Tibial artery (tissue), 4 donors: ENCODE results near the gene CCDC137.
A peak's percentile ranks its signal among the peaks of the same experiment; 100 is the strongest.

Experiments
- DNase-seq, 2 donors: peaks; one replicate each; pipeline ENCODE4 v3.0.0-alpha.2; 2019
- H3K27ac ChIP-seq, 2 donors: fragments of 200-600 bp; sonication (generic) in 1 of 2; 1 replicate in 1 of 2; 2 replicates in 1 of 2; pipeline ENCODE4 v1.5.1; 2018 to 2019; ENCODE audit warnings: mild to moderate bottlenecking in 1 of 2
- H3K27me3 ChIP-seq, 2 donors: fragments of 200-600 bp; sonication (generic) in 1 of 2; one replicate each; pipeline versions ENCODE4 v1.5.1 to v1.6.0; 2016 to 2019
- H3K36me3 ChIP-seq, 3 donors: fragments of 200-600 bp; sonication (generic) in 2 of 3; one replicate each; pipeline ENCODE4 v1.5.1; 2016 to 2019; ENCODE audit warnings: mild to moderate bottlenecking in 2 of 3
- H3K4me1 ChIP-seq, 4 donors: fragments of 200-600 bp; sonication (generic) in 2 of 4; 1 replicate in 3 of 4; 2 replicates in 1 of 4; pipeline ENCODE4 v1.5.1; 2016 to 2019
- H3K4me3 ChIP-seq, 2 donors: fragments of 200-600 bp; sonication (generic) in 1 of 2; 1 replicate in 1 of 2; 2 replicates in 1 of 2; pipeline ENCODE4 v1.5.1; 2018 to 2019; ENCODE audit warnings: mild to moderate bottlenecking in 2 of 2
- H3K9me3 ChIP-seq, 3 donors: fragments of 200-600 bp; sonication (generic) in 1 of 3; one replicate each; pipeline ENCODE4 v1.5.1; 2016 to 2019
- intact Hi-C: fragments of 100-400 bp; cut with DNase I; formaldehyde crosslinking; loops from one replicate; pipeline ENCODE4 v1.15.0; 2023; ENCODE audit warnings: low total_unique reads
- TF ChIP-seq, protein P1 (sequence below), 2 experiments: fragments of 200-600 bp in 1 of 2; fragments of 450-650 bp in 1 of 2; IDR thresholded peaks; one replicate each; pipeline ENCODE4 v1.5.1; 2017 to 2019; ENCODE audit warnings: antibody characterized with exemption in 2 of 2, mild to moderate bottlenecking in 1 of 2, moderate library complexity in 1 of 2

The CCDC137 gene

DNA sequence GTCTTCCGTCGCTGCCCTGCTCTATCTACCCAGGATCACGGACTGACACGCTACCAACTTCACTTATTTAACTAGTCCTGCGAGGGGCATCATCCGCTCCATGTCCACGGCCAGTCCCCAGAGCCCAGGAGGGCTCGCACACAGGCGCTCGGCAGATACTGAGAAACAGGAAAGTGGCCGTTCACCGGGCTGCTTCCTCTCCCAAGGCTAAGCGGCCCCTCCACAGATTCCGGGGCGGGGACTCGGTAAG is 520 bp upstream of the CCDC137 start:
- Histone ChIP-seq H3K4me3 (peak overlapping the region; percentile 87 to 95), H3K27ac (peak overlapping the region; percentile 86 to 92), H3K27me3 (no peaks in the 10 kb centered on the region), H3K9me3 (no peaks in the 10 kb centered on the region), H3K4me1 (peaks cover 0 to 30% (median 23%) of the 10 kb centered on the region in 4 donors), H3K36me3 (peaks cover 14 to 27% (median 16%) of the 10 kb centered on the region in 3 donors)
- DNase-seq = no peak
- TF ChIP-seq, protein P1, sequence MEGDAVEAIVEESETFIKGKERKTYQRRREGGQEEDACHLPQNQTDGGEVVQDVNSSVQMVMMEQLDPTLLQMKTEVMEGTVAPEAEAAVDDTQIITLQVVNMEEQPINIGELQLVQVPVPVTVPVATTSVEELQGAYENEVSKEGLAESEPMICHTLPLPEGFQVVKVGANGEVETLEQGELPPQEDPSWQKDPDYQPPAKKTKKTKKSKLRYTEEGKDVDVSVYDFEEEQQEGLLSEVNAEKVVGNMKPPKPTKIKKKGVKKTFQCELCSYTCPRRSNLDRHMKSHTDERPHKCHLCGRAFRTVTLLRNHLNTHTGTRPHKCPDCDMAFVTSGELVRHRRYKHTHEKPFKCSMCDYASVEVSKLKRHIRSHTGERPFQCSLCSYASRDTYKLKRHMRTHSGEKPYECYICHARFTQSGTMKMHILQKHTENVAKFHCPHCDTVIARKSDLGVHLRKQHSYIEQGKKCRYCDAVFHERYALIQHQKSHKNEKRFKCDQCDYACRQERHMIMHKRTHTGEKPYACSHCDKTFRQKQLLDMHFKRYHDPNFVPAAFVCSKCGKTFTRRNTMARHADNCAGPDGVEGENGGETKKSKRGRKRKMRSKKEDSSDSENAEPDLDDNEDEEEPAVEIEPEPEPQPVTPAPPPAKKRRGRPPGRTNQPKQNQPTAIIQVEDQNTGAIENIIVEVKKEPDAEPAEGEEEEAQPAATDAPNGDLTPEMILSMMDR (IDR thresholded peaks at IDR 0.05) = no peak
- intact Hi-C loops = loop anchor here (2.0 kb wide), 1 partner anchor 29 kb away; the partner anchor contains the start of genes NPLOC4 and TSPAN10

DNA sequence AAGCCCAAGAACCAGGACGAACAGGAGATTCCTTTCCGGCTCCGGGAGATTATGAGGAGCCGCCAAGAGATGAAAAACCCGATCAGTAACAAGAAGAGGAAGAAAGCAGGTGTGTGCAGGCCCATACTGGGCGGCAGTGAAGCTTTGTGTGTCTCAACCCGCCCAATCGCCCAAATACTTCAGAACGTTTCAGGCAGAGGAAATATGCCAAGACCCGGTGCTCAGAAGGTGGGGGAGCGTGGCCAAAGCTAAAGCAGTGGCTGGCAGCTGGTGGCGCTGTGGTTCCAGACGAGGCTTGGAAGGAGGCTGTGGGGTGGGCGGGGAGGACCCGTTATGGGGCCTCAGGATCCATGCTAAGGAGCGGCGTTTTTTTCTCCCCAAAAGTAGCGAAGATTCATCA is 1.2 kb downstream of the CCDC137 start:
- intact Hi-C loops = loop anchor here (2.0 kb wide), 1 partner anchor 31 kb away; the partner anchor contains the start of genes NPLOC4 and TSPAN10
- H3K27me3 ChIP-seq = no peaks in the 10 kb centered on the region
- H3K9me3 ChIP-seq = no peaks in the 10 kb centered on the region
- TF ChIP-seq, protein P1 (IDR thresholded peaks at IDR 0.05) = no peak
- H3K36me3 ChIP-seq = peaks cover 28 to 44% (median 33%) of the 10 kb centered on the region in 3 donors
- DNase-seq = no peak
- no peak overlapping the region for H3K27ac ChIP-seq
- no peak overlapping the region for H3K4me3 ChIP-seq
- peaks cover 0 to 30% (median 23%) of the 10 kb centered on the region in 4 donors for H3K4me1 ChIP-seq

DNA sequence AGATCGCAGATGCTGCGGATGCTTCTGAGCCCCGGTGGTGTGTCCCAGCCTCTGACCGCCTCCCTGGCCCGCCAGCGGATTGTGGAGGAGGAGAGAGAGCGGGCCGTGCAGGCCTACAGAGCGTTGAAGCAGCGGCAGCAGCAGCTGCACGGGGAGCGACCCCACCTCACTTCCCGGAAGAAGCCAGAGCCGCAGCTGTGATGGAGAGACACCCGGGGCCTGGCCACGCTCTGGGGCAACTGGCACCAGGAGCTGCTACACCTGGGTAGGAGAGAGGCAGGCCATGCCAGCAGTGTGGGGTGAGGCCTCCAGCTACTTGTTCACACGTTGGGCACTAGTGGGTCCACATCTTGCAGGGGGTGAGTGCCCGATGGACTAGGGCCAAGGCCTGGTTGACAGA is 6.0 kb downstream of the CCDC137 start:
- Histone ChIP-seq H3K27ac (no peak overlapping the region), H3K4me1 (peaks cover 0 to 21% (median 8%) of the 10 kb centered on the region in 4 donors), H3K36me3 (peaks cover 29 to 59% (median 47%) of the 10 kb centered on the region in 3 donors), H3K27me3 (no peaks in the 10 kb centered on the region), H3K4me3 (no peak overlapping the region), H3K9me3 (no peaks in the 10 kb centered on the region)
- intact Hi-C loops = no loop called here
- TF ChIP-seq, protein P1 (IDR thresholded peaks at IDR 0.05) = no peak
- DNase-seq = no peak

DNA sequence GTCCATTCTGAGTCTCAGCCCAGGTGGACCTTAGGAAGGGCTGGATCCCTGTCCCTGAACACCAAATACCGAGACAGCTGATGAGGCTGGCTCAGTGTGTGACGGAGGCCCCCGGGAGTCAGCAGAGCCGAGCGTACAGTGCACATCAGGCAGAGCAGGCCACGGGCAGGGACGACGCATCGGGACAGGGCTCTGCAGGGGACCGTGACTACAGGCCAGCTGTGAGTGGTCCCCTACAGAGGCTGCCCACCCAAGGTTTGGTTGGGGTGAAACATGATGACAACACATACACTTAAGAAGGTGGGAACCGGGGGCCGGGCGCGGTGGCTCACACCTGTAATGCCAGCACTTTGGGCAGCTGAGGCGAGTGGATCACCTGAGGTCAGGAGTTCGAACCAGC is 6.4 kb downstream of the CCDC137 start:
- no peak for DNase-seq
- H3K4me3 ChIP-seq = no peak overlapping the region
- no peaks in the 10 kb centered on the region for H3K9me3 ChIP-seq
- intact Hi-C loops = no loop called here
- TF ChIP-seq, protein P1 (IDR thresholded peaks at IDR 0.05) = no peak
- H3K27me3 ChIP-seq = no peaks in the 10 kb centered on the region
- no peak overlapping the region for H3K27ac ChIP-seq
- peaks cover 0 to 17% (median 3%) of the 10 kb centered on the region in 4 donors for H3K4me1 ChIP-seq
- peaks cover 29 to 59% (median 47%) of the 10 kb centered on the region in 3 donors for H3K36me3 ChIP-seq

DNA sequence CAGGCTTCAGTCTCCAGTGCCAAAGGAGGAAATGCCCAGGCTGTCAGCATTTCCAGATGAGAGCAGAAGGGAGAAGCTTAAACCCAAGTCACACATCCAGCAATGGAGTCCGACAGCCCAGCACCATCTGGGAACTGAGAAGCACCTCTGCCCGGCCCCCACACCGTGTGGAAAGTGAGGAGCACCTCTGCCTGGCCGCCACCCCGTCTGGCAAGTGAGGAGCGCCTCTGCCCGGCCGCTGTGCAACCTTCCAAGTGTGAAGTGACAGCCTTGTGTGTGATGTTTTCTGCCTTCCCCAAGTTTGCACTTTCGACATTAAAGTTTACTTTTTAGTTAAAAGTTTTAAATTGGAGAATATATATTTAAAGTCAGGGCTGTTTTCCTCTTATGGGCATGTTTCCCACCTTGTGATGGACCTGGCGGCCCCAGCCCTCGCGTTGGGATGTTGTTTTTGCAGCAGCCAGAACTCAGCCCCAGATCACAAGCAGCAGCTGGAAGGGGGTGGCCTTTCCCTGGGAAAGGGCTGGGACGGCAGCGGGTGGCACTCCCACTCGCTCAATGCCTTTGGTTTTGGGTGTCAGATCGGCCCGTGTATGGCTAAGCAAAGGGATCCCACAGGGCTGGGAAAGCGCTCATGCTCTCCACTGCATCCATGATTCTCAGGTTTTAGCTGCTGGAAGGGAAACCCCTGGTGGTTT is 7.2 kb downstream of the CCDC137 start:
- intact Hi-C loops = no loop called here
- Histone ChIP-seq H3K4me3 (no peak overlapping the region), H3K36me3 (peaks cover 29 to 59% (median 47%) of the 10 kb centered on the region in 3 donors)

More for the DNA sequence above, 7.2 kb downstream of the CCDC137 start:
- H3K9me3 ChIP-seq = no peaks in the 10 kb centered on the region
- TF ChIP-seq, protein P1 (IDR thresholded peaks at IDR 0.05) = no peak
- DNase-seq = no peak
- peaks cover 0 to 12% (median 0%) of the 10 kb centered on the region in 4 donors for H3K4me1 ChIP-seq
- H3K27me3 ChIP-seq = no peaks in the 10 kb centered on the region
- H3K27ac ChIP-seq = no peak overlapping the region
